Left renal cortex interstitium (tissue), 4 donors: ENCODE measurements around the gene FIGNL1. TPM values are rescaled to one million over a fixed set of nuclear protein-coding genes. Genes with fewer than 3 reads are reported as not detected.
A peak's percentile ranks its signal among the peaks of the same experiment; 100 is the strongest.

Source experiments
- DNase-seq, 4 donors: peaks; one replicate each; pipeline ENCODE4 v3.0.0-alpha.2; 2013; ENCODE audit warnings: low read depth in 4 of 4, low spot score in 2 of 4, missing footprints in 1 of 4
- polyA plus RNA-seq, 4 donors: library from polyadenylated mRNA; unstranded; fragments of 120-200 nt; gene quantifications; one replicate each; pipeline ENCODE4 v1.2.1, GENCODE V29; 2013; ENCODE audit not compliant: insufficient read length in 4 of 4

The FIGNL1 gene
- polyA plus RNA-seq: 10 to 100 TPM; 24.2 to 36.9 (median 27.5) TPM

GRCh38 chr7:50449881-50450589, at the start of gene FIGNL1:
Gene FIGNL1 (minus strand): TSS chr7:50450350. CDS start chr7:50447287, 3,063 bp downstream.
- peak in 1 of 4 donors; percentile 53 for DNase-seq

- no peak for DNase-seq
Observed at GRCh38 chr7:50499092-50499491, 48.9 kb upstream of the FIGNL1 start.

GRCh38 chr7:50497968-50498367, 47.8 kb upstream of the FIGNL1 start:
- no peak for DNase-seq

GRCh38 chr7:50497068-50497642, 47.0 kb upstream of the FIGNL1 start:
- no peak for DNase-seq

GRCh38 chr7:50496569-50496968, 46.4 kb upstream of the FIGNL1 start:
- DNase-seq: no peak

GRCh38 chr7:50495746-50496145, 45.6 kb upstream of the FIGNL1 start:
- DNase-seq: no peak

- DNase-seq: no peak
Observed at GRCh38 chr7:50492770-50493519, 42.8 kb upstream of the FIGNL1 start.

- no peak for DNase-seq
Observed at GRCh38 chr7:50491943-50492342, 41.8 kb upstream of the FIGNL1 start.

- no peak for DNase-seq
Observed at GRCh38 chr7:50491209-50491608, 41.1 kb upstream of the FIGNL1 start.

- DNase-seq: no peak
Observed at GRCh38 chr7:50488379-50488778, 38.2 kb upstream of the FIGNL1 start.

GRCh38 chr7:50486512-50486911, 36.4 kb upstream of the FIGNL1 start:
- DNase-seq: no peak

GRCh38 chr7:50481867-50482266, 31.7 kb upstream of the FIGNL1 start:
- no peak for DNase-seq

GRCh38 chr7:50480797-50481196, 30.6 kb upstream of the FIGNL1 start:
- DNase-seq: no peak

- DNase-seq: no peak
Observed at GRCh38 chr7:50479743-50480517, 29.8 kb upstream of the FIGNL1 start.

GRCh38 chr7:50477640-50478039, 27.5 kb upstream of the FIGNL1 start:
- DNase-seq: no peak

GRCh38 chr7:50476953-50477625, 26.9 kb upstream of the FIGNL1 start:
- no peak for DNase-seq

- no peak for DNase-seq
Observed at GRCh38 chr7:50475340-50475739, 25.2 kb upstream of the FIGNL1 start.

- no peak for DNase-seq
Observed at GRCh38 chr7:50474382-50475160, 24.4 kb upstream of the FIGNL1 start.

GRCh38 chr7:50473531-50473930, 23.4 kb upstream of the FIGNL1 start:
- no peak for DNase-seq

- DNase-seq: no peak
Observed at GRCh38 chr7:50472427-50472826, 22.3 kb upstream of the FIGNL1 start.
